PC-9 (cell line): Measurements from ENCODE around the gene KIRREL2. TPM values are rescaled to one million over a fixed set of nuclear protein-coding genes. Genes with fewer than 3 reads are reported as not detected.

Experiments
- BruUV-seq: library from RNA; stranded (reverse); fragments of 400-500 nt; replicated peaks from 2 replicates; lab custom pipeline; 2021; lab: Mats Ljungman, UMichigan
- CTCF ChIA-PET: fragments of 300-600 bp; sonication (Branson Sonifier 250); formaldehyde crosslinking; loops from one replicate; lab custom pipeline; 2022; ENCODE audit warnings: antibody characterized with exemption; lab: Charles Lee
- POLR2A ChIA-PET: fragments of 300-600 bp; sonication (Branson Sonifier 250); formaldehyde crosslinking; loops from one replicate; lab custom pipeline; 2022; ENCODE audit warnings: antibody characterized with exemption; ENCODE audit not compliant: unreplicated experiment; lab: Charles Lee
- DNase-seq, 2 experiments: peaks; one replicate each; pipeline versions ENCODE4 v3.0.0 to v3.0.0-alpha.2; 2015 to 2022; ENCODE audit warnings: mixed read lengths in 1 of 2
- H2AFZ ChIP-seq: fragments of 200-600 bp; sonication (generic); 2 replicates; pipeline ENCODE4 v1.8.1; 2017; ENCODE audit warnings: antibody characterized with exemption
- H3F3A ChIP-seq: fragments of 200-600 bp; sonication (generic); 2 replicates; pipeline ENCODE4 v1.8.1; 2017; ENCODE audit warnings: antibody characterized with exemption, mild to moderate bottlenecking, low read depth; ENCODE audit not compliant: insufficient read depth
- H3K27ac ChIP-seq: fragments of 200-600 bp; sonication (generic); 2 replicates; pipeline ENCODE4 v1.6.1; 2016; ENCODE audit warnings: mixed run types
- H3K27me3 ChIP-seq: fragments of 200-600 bp; sonication (generic); 2 replicates; pipeline ENCODE4 v1.6.1; 2016; ENCODE audit warnings: low read depth, mixed run types; ENCODE audit not compliant: insufficient read depth
- H3K36me3 ChIP-seq: fragments of 200-600 bp; sonication (generic); 2 replicates; pipeline ENCODE4 v1.6.1; 2016; ENCODE audit warnings: low read depth, mixed run types
- H3K4me1 ChIP-seq: fragments of 200-600 bp; sonication (generic); replicated peaks from 2 replicates; pipeline ENCODE4 v1.6.1; 2016; ENCODE audit warnings: mixed run types; ENCODE audit not compliant: insufficient read depth
- H3K4me2 ChIP-seq: fragments of 200-600 bp; sonication (generic); 2 replicates; pipeline ENCODE4 v1.6.1; 2017; ENCODE audit warnings: mixed run types
- H3K4me3 ChIP-seq: fragments of 200-600 bp; sonication (generic); 2 replicates; pipeline ENCODE4 v1.6.1; 2016; ENCODE audit warnings: mixed run types
- H3K79me2 ChIP-seq: fragments of 200-600 bp; sonication (generic); 2 replicates; pipeline ENCODE4 v1.6.1; 2017; ENCODE audit warnings: low read depth, mixed run types
- H3K9me2 ChIP-seq: fragments of 200-600 bp; sonication (generic); 2 replicates; pipeline ENCODE4 v1.8.1; 2017; ENCODE audit warnings: mild to moderate bottlenecking; ENCODE audit not compliant: insufficient read depth
- H3K9me3 ChIP-seq: fragments of 200-600 bp; sonication (generic); 2 replicates; pipeline ENCODE4 v1.8.1; 2016; ENCODE audit warnings: low read depth; ENCODE audit not compliant: insufficient read depth
- H4K20me1 ChIP-seq: fragments of 200-600 bp; sonication (generic); 2 replicates; pipeline ENCODE4 v1.8.1; 2017; ENCODE audit not compliant: insufficient read depth
- CTCF ChIP-seq: fragments of 200-600 bp; sonication (generic); conservative IDR thresholded peaks from 2 replicates; pipeline ENCODE4 v1.6.1; 2017; ENCODE audit warnings: mixed run types, antibody characterized with exemption, mild to moderate bottlenecking, moderate library complexity
- EZH2 ChIP-seq: fragments of 200-600 bp; sonication (generic); IDR thresholded peaks from 2 replicates; pipeline ENCODE4 v1.8.0; 2017; ENCODE audit warnings: antibody characterized with exemption, low read depth
- intact Hi-C: fragments of 100-400 bp; cut with micrococcal nuclease; formaldehyde crosslinking; loops from one replicate; pipeline ENCODE4 v1.10.0; 2022; ENCODE audit not compliant: unreplicated experiment
- total RNA-seq: library from RNA; stranded (reverse); gene quantifications from 2 replicates; pipeline ENCODE4 v1.2.3, GENCODE V29; 2021

Gene KIRREL2
- total RNA-seq, 1 experiment from 2014 or later: not detected

- Histone ChIP-seq H3K27ac (no peak overlapping the region), H3K9me2 (no peaks in the 10 kb centered on the region), H3K79me2 (no peaks in the 10 kb centered on the region), H3K4me3 (no peak overlapping the region), H3K9me3 (no peaks in the 10 kb centered on the region), H4K20me1 (no peaks in the 10 kb centered on the region), H3K4me2 (no peak overlapping the region), H3K27me3 (peaks cover 64% of the 10 kb centered on the region), H3K36me3 (no peaks in the 10 kb centered on the region), H2AFZ (no peak overlapping the region), H3K4me1 (no peaks in the 10 kb centered on the region), H3F3A (no peaks in the 10 kb centered on the region)
- DNase-seq: no peak
- ChIA-PET CTCF (no interaction called here), POLR2A (no interaction called here)
- TF ChIP-seq CTCF (no peak), EZH2 (no peak)
- intact Hi-C loops: no loop called here
- BruUV-seq: no TSS peak
These were observed 32.6 kb upstream of the KIRREL2 start for GRCh38 chr19:35824150-35824549.

GRCh38 chr19:35828692-35829301 lies 27.9 kb upstream of the KIRREL2 start:
- H3K9me2 ChIP-seq: no peaks in the 10 kb centered on the region
- DNase-seq: peak in 1 of 2 experiments; percentile 35
- ChIA-PET CTCF (no interaction called here), POLR2A (no interaction called here)
- no peaks in the 10 kb centered on the region for H3K79me2 ChIP-seq
- no peak overlapping the region for H2AFZ ChIP-seq
- no peak overlapping the region for H3K4me2 ChIP-seq
- H3K27ac ChIP-seq: no peak overlapping the region
- H3K4me3 ChIP-seq: no peak overlapping the region
- no peak for TF ChIP-seq EZH2
- TF ChIP-seq CTCF: no peak
- H3K4me1 ChIP-seq: no peaks in the 10 kb centered on the region
- no peaks in the 10 kb centered on the region for H3F3A ChIP-seq
- intact Hi-C loops: no loop called here
- no peaks in the 10 kb centered on the region for H3K9me3 ChIP-seq
- peaks cover 80% of the 10 kb centered on the region for H3K27me3 ChIP-seq
- 0 out of 2 replicates have a peak, but pooled peaks cover 3% of the 10 kb centered on the region for H4K20me1 ChIP-seq
- no TSS peak for BruUV-seq
- H3K36me3 ChIP-seq: no peaks in the 10 kb centered on the region

- CTCF ChIA-PET: no interaction called here
- BruUV-seq: no TSS peak
- TF ChIP-seq CTCF: no peak
- TF ChIP-seq EZH2: no peak
- Histone ChIP-seq H3K9me3 (no peaks in the 10 kb centered on the region), H3K27me3 (peaks cover 86% of the 10 kb centered on the region), H3K36me3 (no peaks in the 10 kb centered on the region), H3F3A (no peaks in the 10 kb centered on the region), H3K4me3 (no peak overlapping the region), H4K20me1 (0 out of 2 replicates have a peak, but pooled peaks cover 3% of the 10 kb centered on the region), H3K79me2 (no peaks in the 10 kb centered on the region), H2AFZ (no peak overlapping the region), H3K4me2 (no peak overlapping the region), H3K9me2 (no peaks in the 10 kb centered on the region), H3K4me1 (no peaks in the 10 kb centered on the region), H3K27ac (no peak overlapping the region)
- no peak for DNase-seq
- intact Hi-C loops: no loop called here
- POLR2A ChIA-PET: no interaction called here
These were observed 25.7 kb upstream of the KIRREL2 start for GRCh38 chr19:35830986-35831385.
